Measurements from ENCODE around the gene MCTP1. TPM values are rescaled to one million over a fixed set of nuclear protein-coding genes. Genes with fewer than 3 reads are reported as not detected.

MCTP1 gene
- total RNA-seq, 1 experiment from 2014 or later: 7.5 TPM

DNA sequence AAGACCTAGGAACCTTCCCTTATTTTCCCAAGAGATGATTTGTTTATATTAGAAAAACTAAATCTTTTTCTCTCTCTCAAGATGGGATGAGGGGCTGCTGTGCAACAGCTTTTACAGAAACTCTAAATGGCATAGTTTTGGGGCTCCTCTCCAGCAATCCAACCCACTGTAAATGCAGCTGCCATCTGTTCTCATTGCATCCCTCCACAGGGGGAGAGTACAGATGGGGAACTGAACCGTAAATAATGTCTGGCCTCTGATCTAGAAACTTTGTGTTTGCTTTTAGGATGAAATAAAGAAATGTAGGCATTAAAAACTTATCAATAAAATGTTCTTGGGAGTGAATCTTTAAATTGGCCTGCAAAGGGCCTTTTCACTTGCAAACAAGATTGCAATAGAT is 291.4 kb downstream of the MCTP1 start:
- Histone ChIP-seq H3K79me2 (ENCODE audit: low read length) (no peaks in the 10 kb centered on the region), H3K4me1 (ENCODE audit: insufficient read depth, low read length) (no peaks in the 10 kb centered on the region)

DNA sequence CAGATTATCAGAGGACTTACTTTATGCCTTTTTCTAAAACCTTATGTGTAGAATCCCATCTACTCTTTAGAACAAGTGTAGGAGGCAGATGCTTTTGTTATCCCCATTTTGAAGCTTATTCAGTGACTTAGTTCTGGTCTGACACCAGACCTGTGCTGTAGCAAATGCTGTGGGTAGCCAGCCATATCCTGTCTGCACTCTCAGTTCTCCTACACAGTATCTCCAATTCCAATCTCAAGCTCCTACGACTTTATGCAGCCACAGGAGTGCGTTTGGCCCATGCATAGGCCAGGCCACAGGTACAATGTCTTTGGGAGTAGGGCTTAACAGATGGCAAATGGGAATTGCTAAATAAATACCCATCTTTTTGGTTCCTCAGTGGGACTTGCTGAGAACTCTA is 292.6 kb downstream of the MCTP1 start:
- Histone ChIP-seq H4K20me1 (ENCODE audit: low read length) (no peaks in the 10 kb centered on the region), H3K27me3 (ENCODE audit: low read length) (no peaks in the 10 kb centered on the region), H3K9me3 (ENCODE audit: low read length) (no peaks in the 10 kb centered on the region), H3K79me2 (ENCODE audit: low read length) (no peaks in the 10 kb centered on the region), H3K27ac (ENCODE audit: low read length) (no peak overlapping the region), H3K4me1 (ENCODE audit: insufficient read depth, low read length) (no peaks in the 10 kb centered on the region), H3F3A (ENCODE audit: low read length, unreplicated experiment) (no peaks in the 10 kb centered on the region), H2AFZ (ENCODE audit: low read length) (no peak overlapping the region), H3K9ac (ENCODE audit: low read length) (no peak overlapping the region), H3K9me2 (replicated peaks; ENCODE audit: low read length) (no peaks in the 10 kb centered on the region), H3K4me3 (ENCODE audit: low read length) (no peak overlapping the region), H3K4me2 (ENCODE audit: low read length) (no peak overlapping the region), H3K36me3 (ENCODE audit: low read depth, low read length) (no peaks in the 10 kb centered on the region)
- CTCF ChIA-PET: no interaction called here
- DNase-seq: no peak
- TF ChIP-seq EZH2phosphoT487 (IDR thresholded peaks at IDR 0.05; ENCODE audit: borderline replicate concordance, low read length) (no peak), EZH2 (IDR thresholded peaks at IDR 0.05; ENCODE audit: low read length, unreplicated experiment) (no peak)
- TF ChIP-seq, protein P1, sequence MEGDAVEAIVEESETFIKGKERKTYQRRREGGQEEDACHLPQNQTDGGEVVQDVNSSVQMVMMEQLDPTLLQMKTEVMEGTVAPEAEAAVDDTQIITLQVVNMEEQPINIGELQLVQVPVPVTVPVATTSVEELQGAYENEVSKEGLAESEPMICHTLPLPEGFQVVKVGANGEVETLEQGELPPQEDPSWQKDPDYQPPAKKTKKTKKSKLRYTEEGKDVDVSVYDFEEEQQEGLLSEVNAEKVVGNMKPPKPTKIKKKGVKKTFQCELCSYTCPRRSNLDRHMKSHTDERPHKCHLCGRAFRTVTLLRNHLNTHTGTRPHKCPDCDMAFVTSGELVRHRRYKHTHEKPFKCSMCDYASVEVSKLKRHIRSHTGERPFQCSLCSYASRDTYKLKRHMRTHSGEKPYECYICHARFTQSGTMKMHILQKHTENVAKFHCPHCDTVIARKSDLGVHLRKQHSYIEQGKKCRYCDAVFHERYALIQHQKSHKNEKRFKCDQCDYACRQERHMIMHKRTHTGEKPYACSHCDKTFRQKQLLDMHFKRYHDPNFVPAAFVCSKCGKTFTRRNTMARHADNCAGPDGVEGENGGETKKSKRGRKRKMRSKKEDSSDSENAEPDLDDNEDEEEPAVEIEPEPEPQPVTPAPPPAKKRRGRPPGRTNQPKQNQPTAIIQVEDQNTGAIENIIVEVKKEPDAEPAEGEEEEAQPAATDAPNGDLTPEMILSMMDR (conservative IDR thresholded peaks at IDR 0.05; ENCODE audit: low read depth, low read length): no peak
- ATAC-seq: no peak
- intact Hi-C loops (cut with micrococcal nuclease): no loop called here
- no TSS peak for BruUV-seq (replicated peaks)
- POLR2A ChIA-PET (ENCODE audit: unreplicated experiment): no interaction called here

More for the DNA sequence above, 291.4 kb downstream of the MCTP1 start:
- no peaks in the 10 kb centered on the region for H3K9me2 ChIP-seq (replicated peaks; ENCODE audit: low read length)
- H4K20me1 ChIP-seq (ENCODE audit: low read length): no peaks in the 10 kb centered on the region
- no peaks in the 10 kb centered on the region for H3K36me3 ChIP-seq (ENCODE audit: low read depth, low read length)
- no peak overlapping the region for H2AFZ ChIP-seq (ENCODE audit: low read length)
- H3F3A ChIP-seq (ENCODE audit: low read length, unreplicated experiment): no peaks in the 10 kb centered on the region
- no peaks in the 10 kb centered on the region for H3K9me3 ChIP-seq (ENCODE audit: low read length)
- CTCF ChIA-PET: no interaction called here
- H3K4me2 ChIP-seq (ENCODE audit: low read length): no peak overlapping the region
- no peak overlapping the region for H3K27ac ChIP-seq (ENCODE audit: low read length)
- POLR2A ChIA-PET (ENCODE audit: unreplicated experiment): no interaction called here
- TF ChIP-seq EZH2phosphoT487 (IDR thresholded peaks at IDR 0.05; ENCODE audit: borderline replicate concordance, low read length): no peak
- TF ChIP-seq, protein P1 (conservative IDR thresholded peaks at IDR 0.05; ENCODE audit: low read depth, low read length): no peak
- TF ChIP-seq EZH2 (IDR thresholded peaks at IDR 0.05; ENCODE audit: low read length, unreplicated experiment): no peak
- H3K4me3 ChIP-seq (ENCODE audit: low read length): no peak overlapping the region
- H3K9ac ChIP-seq (ENCODE audit: low read length): no peak overlapping the region
- H3K27me3 ChIP-seq (ENCODE audit: low read length): no peaks in the 10 kb centered on the region
- intact Hi-C loops (cut with micrococcal nuclease): no loop called here
- BruUV-seq (replicated peaks): no TSS peak
- DNase-seq (no peak), ATAC-seq (no peak)

DNA sequence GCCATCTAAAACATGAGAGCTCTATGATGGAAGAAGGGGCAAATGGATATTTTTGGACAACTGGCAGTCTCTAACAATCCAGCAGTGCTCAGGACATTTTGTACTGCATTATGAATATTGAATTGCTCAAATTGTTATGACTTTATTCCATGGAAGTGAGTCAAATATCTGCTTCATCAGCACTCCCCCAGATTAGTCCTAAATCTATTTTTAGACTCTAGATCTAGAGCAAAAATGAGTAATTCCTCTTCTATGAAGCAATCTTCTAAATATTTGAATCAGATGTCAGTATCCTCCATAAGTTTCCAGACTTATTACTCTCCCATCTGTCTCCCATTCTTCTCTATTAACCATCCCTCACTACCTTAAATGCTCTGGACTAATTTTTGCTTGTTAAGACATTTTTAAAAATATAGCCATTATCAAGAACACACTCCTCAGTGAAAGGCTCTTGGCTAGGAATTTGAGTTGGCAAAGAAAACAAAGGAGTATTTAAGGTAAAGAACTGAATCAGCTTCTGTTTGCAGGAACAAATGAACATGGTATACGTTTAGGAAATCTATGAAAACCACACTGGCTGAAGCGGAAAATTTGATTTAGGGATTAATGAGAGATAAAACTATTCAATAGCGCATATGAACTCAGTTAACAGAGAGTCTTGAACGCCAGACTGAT is 300.9 kb downstream of the MCTP1 start:
- H3F3A ChIP-seq (ENCODE audit: low read length, unreplicated experiment): no peaks in the 10 kb centered on the region
- ATAC-seq (no peak), DNase-seq (peak; percentile 31)
- H2AFZ ChIP-seq (ENCODE audit: low read length): no peak overlapping the region
- no peak overlapping the region for H3K27ac ChIP-seq (ENCODE audit: low read length)
- no peak for TF ChIP-seq EZH2phosphoT487 (IDR thresholded peaks at IDR 0.05; ENCODE audit: borderline replicate concordance, low read length)
- TF ChIP-seq, protein P1 (conservative IDR thresholded peaks at IDR 0.05; ENCODE audit: low read depth, low read length): no peak
- TF ChIP-seq EZH2 (IDR thresholded peaks at IDR 0.05; ENCODE audit: low read length, unreplicated experiment): no peak
- no peaks in the 10 kb centered on the region for H3K79me2 ChIP-seq (ENCODE audit: low read length)
- no peak overlapping the region for H3K4me2 ChIP-seq (ENCODE audit: low read length)
- BruUV-seq (replicated peaks): no TSS peak
- no peaks in the 10 kb centered on the region for H3K9me2 ChIP-seq (replicated peaks; ENCODE audit: low read length)
- H4K20me1 ChIP-seq (ENCODE audit: low read length): no peaks in the 10 kb centered on the region
- no peak overlapping the region for H3K4me3 ChIP-seq (ENCODE audit: low read length)
- intact Hi-C loops (cut with micrococcal nuclease): no loop called here
- no peaks in the 10 kb centered on the region for H3K4me1 ChIP-seq (ENCODE audit: insufficient read depth, low read length)
- H3K9ac ChIP-seq (ENCODE audit: low read length): no peak overlapping the region
- no peaks in the 10 kb centered on the region for H3K36me3 ChIP-seq (ENCODE audit: low read depth, low read length)
- H3K9me3 ChIP-seq (ENCODE audit: low read length): no peaks in the 10 kb centered on the region
- ChIA-PET POLR2A (ENCODE audit: unreplicated experiment) (no interaction called here), CTCF (no interaction called here)
- H3K27me3 ChIP-seq (ENCODE audit: low read length): no peaks in the 10 kb centered on the region
